IMR-90 (cell line): Measurements from ENCODE around the gene RENBP.

Experiments used
- BHLHE40 ChIP-seq: fragments of 150-350 bp; IDR thresholded peaks from 2 replicates; pipeline ENCODE4 v1.6.1; 2016; ENCODE audit warnings: mild to moderate bottlenecking, low read depth, low read length
- CEBPB ChIP-seq: IDR thresholded peaks from 2 replicates; pipeline ENCODE4 v1.6.1; 2012; ENCODE audit warnings: low read depth, low read length, improper control_type of control experiment
- CTCF ChIP-seq: conservative IDR thresholded peaks from 2 replicates; pipeline ENCODE4 v1.5.1; 2012; ENCODE audit warnings: mild to moderate bottlenecking, low read depth, low read length, improper control_type of control experiment
- MAFK ChIP-seq: IDR thresholded peaks from 2 replicates; pipeline ENCODE4 v1.6.1; 2012; ENCODE audit warnings: low read depth, low read length, improper control_type of control experiment
- MAZ ChIP-seq: IDR thresholded peaks from 2 replicates; pipeline ENCODE4 v1.6.1; 2012; ENCODE audit warnings: low read depth, mild to moderate bottlenecking, low read length, improper control_type of control experiment, moderate library complexity, borderline replicate concordance
- MXI1 ChIP-seq: IDR thresholded peaks from 2 replicates; pipeline ENCODE4 v1.6.1; 2012; ENCODE audit warnings: low read depth, mild to moderate bottlenecking, low read length, moderate library complexity, borderline replicate concordance
- POLR2A ChIP-seq: IDR thresholded peaks from 2 replicates; pipeline ENCODE4 v1.6.1; 2012; ENCODE audit warnings: mild to moderate bottlenecking, low read depth, low read length
- RAD21 ChIP-seq: IDR thresholded peaks from 2 replicates; pipeline ENCODE4 v1.6.1; 2012; ENCODE audit warnings: low read length, improper control_type of control experiment
- RCOR1 ChIP-seq: IDR thresholded peaks from 2 replicates; pipeline ENCODE4 v1.6.1; 2012; ENCODE audit warnings: mild to moderate bottlenecking, low read length, improper control_type of control experiment; ENCODE audit not compliant: insufficient replicate concordance
- RFX5 ChIP-seq: IDR thresholded peaks from 2 replicates; pipeline ENCODE4 v1.8.0; 2012; ENCODE audit warnings: low read depth, mild to moderate bottlenecking, low read length, moderate library complexity
- SMC3 ChIP-seq: fragments of 150-350 bp; IDR thresholded peaks from 2 replicates; pipeline ENCODE4 v1.6.1; 2016; ENCODE audit warnings: low read depth, mild to moderate bottlenecking, antibody characterized with exemption, low read length, moderate library complexity

DNA sequence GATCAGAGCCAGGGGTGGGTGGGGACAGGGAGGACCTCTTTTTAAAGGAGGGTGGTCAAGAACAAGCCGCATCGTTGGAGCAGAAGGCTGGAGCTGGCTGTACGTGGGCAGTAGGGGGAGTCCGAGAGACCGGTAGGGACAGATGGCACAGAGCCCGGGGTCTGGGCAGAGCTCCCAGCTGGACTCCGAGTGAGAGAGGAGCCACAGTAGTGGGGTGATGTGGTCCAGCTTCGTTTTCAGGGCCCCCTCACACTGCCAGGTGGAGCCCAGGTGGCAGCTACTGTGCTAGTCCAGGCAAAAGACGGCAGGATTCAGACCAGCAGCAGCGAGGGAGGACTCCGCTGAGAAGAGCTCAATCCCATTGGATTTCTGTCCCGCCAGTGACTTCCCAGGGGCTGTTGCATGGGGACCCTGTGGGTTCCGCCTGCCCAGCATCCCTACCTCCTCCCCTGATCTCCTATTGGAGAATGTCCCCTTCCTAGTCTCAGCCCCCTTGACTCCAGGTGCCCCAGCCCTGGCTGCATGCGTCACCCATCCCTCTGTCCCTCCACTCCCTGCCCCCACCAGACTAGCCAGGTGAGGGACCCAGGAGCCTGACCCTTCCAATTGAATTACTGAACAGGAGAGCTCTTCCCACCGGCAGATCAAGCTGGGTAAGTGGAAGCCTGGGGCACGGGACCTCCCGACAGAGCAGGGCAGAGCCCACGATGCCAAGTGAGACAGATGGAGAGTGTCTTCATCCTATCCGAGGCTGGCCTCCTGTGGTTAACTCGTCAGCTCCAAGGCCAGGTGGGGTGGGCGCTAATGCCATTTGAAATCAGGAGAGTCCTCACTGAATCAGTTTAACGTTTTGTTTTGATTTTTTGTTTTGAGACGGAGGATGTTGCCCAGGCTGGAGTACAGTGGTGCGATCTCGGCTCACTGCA is 21.2 kb downstream of the RENBP start:
- TF ChIP-seq POLR2A = no peak
- TF ChIP-seq CTCF = peak; percentile 50
- TF ChIP-seq MXI1 = no peak
- TF ChIP-seq MAFK = no peak
- TF ChIP-seq CEBPB = no peak
- 0 out of 2 replicates have a peak, but pooled peaks have one; percentile 17 for TF ChIP-seq RAD21
- TF ChIP-seq BHLHE40 = no peak
- TF ChIP-seq MAZ = no peak
- TF ChIP-seq RFX5 = no peak
- TF ChIP-seq SMC3 = peak; percentile 27
- no peak for TF ChIP-seq RCOR1
